Activated T-helper 1 cell treated with anti-CD3 and anti-CD28 coated beads, Interleukin-12 subunit alpha, Interleukin-12 subunit beta, Interleukin-2, Interleukin-4 antibody, amounts not matched to agents 30 ng/mL and 10 ng/mL and 1 ng/mL, durations not matched to agents 14 hours and 24 hours and 36 hours (primary cell): ENCODE data around the gene JAK1. TPM values are rescaled to one million over a fixed set of nuclear protein-coding genes. Genes with fewer than 3 reads are reported as not detected.

Experiments
- total RNA-seq: library from RNA; stranded (reverse); gene quantifications from 2 replicates; pipeline ENCODE4 v1.2.3, GENCODE V29; 2022

The JAK1 gene
- total RNA-seq, 1 donor from 2014 or later: 102 TPM

Other genes with a start within 250 kb of the JAK1 start
- gene RAVER2, start 221.5 kb downstream of the JAK1 start, total RNA-seq: 0.34 and 0.36 TPM in 2 replicates
- 108 TPM in 2 replicates for gene AK4, start 181.7 kb upstream of the JAK1 start, total RNA-seq